GDM1 (cell line): ENCODE measurements around the gene PHACTR3.

Experiments used
- DNase-seq: peaks from one replicate; lab custom pipeline; 2025; lab: John Stamatoyannopoulos, UW

The PHACTR3 gene

DNA sequence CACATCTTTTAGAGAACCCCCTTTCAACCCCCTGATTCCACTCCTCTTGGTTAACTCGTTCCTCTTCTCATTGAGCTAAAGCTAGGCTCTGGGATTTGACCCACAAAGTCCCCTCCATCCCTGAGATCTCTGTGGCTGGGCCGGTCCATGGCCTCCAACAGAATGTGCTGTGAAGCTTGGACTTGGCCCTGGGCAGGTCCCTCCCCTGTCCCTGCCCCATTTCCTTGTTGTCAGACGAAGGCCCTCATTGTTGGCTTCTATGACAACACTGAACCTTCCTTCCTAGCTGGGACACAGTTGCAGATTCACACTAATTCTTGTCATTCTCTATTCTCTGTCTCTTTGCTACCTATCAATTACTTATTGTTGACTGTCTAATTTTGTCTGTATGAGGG is 173.0 kb downstream of the PHACTR3 start:
- no peak for DNase-seq

DNA sequence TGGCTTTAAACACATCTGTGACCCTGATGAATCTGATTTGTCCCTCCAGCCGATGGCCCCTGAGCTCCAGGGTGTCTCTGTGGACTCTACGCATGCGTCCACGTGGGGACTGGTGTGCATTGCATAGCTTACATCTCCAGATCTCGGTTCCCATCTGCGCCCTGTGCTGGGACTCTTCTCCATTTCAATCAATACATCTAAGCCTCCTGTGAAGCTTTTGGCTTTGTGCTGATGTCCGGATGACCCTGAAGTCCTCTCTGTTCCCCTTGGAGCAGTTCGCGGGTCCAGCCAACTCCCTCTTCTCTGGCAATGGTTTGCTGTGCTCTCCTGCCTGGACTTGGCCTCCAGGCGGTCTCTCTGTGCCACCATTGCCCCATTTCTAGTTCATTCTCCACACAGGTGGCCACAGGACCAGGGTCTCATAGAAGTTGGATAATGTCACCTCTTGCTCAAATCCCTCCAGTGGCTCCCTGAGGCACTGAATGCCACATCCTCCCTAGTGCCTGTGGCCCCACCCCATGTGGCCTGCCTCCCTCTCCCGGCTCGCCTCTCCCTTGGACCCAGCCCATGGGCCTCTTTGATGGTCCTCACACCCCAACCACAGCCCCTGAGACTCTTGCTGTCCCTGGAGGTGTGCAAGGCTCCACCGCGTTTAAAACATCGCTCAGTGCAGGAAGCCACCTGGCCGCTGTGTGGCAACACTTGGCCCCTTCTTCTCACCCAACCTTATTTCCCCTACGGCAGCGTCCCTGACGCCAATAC is 173.7 kb downstream of the PHACTR3 start:
- DNase-seq = no peak

DNA sequence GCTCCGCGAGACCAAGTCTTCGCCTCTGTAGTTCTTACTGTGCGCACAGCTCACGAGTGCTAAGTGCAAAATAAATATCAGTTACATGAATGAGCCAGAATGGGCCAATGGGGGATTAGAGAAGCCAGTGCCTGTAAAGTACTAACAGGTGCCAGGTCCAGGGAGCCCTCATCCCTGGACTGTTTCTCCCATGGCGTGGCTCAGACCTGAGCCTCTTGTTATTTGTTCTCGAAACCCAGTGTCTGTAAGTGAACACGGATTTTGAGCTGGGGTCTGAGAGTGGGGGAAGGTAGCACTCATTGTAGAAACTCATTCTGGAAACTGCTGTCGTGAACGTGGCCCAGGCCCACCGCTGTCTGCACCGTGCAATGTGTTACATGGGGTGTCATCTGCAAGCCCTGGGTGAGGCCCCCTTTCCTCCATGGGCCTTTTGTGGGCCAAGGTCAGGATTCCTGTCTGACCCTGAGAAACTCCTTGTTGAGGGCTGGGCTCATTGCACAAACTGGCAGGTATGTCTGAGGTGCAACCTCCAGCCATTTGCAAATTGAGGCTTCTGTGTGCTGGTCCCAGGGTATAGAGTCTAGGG is 174.4 kb downstream of the PHACTR3 start:
- DNase-seq = no peak

DNA sequence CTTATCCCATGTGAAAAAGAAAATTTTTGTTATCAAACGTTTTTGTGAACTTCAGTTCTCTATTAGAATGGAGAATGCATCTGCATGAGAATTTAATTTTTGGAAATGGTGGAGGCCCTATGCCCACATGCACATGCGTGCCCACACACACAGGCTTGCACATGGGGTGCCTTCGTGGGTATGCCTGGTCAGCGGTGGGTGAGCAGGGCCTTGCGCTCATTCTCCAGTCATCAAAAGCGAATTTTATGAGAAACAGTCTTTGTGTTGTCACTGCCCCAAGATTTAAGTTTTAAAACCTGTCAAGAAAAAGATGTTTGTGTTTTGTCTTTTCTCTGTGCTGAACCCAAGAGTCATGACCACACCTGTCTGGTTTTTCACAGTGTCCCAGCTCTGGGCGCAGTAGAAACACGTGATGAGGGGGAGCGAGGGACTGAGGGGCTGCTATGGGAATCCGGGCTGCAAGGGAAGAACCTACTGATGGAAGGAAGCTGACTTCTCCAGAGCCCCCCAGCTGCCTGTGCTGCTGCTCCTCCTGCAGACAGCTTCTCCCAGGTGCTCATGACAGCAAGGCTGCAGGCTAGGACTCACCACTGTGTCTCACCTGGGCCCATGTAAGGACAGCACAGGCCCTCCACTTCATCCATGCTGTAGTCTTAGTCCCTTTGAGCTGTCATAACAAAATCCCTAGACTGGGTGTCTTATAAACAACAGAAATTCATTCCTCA is 175.5 kb downstream of the PHACTR3 start:
- no peak for DNase-seq

DNA sequence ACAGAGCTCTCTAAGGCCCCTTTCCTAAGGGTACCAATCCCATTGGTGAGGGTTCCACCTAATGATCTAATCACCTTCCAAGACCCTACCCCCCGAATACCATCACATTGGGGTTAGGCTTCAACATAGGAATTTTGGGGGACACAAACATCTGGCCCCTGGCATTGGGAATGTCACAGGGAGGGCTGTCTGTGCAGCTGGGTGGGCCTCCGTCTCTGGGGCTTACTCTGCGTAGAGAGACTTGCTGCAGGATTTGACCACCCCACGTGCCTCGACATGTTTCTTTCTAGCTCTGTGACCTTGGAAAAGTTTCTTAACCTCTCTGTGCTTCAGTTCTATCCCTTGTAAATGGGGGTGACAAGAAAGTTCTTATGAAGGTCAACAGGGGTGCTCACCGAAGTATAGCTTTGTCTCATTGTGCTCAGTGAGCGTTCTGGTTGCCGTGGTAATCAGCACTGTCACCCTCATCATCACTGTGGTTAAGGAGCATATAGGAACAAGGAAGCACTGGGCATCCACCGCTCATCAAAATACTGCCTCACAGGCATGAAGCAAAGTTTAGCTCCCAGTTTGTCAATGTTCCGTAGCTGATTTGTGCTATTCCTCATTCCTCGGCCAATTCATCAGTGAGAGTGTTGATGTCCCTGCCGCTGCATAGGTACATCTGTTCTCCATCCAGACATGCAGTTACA is 176.3 kb downstream of the PHACTR3 start:
- no peak for DNase-seq

DNA sequence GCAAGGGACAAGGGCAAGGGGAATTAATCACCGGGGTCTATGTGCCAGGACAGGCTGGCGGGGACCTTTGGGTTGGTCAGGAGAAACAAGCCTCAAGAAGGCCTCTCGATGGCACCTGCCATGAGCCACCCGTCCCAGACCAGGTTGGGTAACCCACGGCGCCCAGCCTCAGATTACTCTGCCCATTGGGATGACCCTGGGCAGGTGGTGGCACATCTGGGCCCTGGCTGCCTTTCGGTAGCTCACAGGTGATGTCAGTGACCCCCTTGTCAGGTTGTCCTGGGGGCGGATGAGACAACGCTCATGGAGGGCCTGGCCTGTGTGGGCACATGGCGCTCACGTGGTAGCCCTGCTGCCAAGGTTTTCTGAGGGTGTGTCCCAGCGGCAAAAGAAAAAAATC is 176.9 kb downstream of the PHACTR3 start:
- DNase-seq = no peak

DNA sequence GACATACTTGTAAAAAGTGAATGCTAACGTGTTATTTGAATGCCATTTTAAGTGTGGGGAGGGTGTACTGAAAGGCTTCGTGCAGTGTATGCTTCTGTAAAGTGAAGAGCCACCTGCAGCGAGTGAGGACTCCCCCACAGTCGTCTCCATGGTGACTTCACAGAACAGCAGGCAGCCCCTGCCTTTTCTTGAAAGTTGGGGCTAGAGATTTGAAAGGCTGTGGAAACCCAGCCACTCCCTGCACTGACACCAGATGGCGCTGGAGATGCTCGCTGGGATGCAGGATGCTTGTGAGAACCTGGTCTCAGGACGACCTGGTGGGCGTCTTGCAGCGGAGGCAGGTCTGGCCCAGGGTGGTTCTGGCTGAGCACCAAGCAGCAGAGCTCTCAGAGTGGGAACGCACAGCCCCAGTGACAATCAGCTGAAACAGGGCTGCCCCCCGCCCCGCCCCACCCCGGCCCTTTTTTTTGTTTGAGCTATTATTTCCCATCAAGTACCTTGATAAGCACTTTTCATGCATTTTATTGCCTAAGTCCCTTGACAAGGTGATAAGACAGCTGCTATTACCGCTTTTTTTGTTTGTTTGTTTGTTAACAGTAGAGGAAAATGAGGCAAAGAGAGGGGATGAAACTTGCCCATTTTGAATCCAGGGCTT is 178.8 kb downstream of the PHACTR3 start:
- DNase-seq = peak; percentile 13

DNA sequence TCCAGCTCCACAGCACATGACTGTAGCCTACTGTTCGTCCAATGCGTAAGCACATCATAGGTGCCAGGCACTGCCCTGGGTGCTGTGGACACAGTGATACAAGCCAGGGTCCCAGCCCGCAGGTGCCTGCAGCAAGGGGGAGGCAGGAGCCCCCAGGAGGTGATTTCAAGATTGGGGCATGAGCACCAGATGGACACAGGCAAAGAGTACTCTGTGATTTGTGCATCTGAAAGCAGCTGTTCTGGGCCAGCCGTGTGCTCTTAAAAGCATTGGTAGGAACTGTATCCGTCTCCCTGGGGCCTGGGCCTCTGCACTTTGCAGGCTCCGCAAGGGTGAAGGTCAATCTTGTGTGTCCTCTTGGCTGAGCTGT is 179.3 kb downstream of the PHACTR3 start:
- no peak for DNase-seq

DNA sequence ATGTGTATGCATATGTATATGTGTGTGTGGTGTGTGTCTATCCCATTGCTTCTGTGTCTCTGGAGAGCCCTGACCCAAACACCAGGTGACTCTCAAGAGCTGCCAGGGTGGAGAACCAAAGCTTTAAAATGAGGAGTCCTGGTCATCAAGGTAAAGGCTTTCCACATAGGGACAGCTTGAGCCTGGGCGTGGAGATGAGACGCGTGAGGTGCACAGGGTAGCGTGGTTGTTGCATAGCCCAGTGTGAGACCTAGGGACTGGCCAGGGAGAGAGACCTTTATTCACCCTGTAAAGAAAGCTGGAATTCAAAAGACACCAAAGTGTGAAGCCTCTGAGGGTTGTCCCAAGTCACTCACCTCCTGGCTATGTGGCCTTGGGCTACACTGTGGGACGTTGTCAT is 180.0 kb downstream of the PHACTR3 start:
- no peak for DNase-seq

DNA sequence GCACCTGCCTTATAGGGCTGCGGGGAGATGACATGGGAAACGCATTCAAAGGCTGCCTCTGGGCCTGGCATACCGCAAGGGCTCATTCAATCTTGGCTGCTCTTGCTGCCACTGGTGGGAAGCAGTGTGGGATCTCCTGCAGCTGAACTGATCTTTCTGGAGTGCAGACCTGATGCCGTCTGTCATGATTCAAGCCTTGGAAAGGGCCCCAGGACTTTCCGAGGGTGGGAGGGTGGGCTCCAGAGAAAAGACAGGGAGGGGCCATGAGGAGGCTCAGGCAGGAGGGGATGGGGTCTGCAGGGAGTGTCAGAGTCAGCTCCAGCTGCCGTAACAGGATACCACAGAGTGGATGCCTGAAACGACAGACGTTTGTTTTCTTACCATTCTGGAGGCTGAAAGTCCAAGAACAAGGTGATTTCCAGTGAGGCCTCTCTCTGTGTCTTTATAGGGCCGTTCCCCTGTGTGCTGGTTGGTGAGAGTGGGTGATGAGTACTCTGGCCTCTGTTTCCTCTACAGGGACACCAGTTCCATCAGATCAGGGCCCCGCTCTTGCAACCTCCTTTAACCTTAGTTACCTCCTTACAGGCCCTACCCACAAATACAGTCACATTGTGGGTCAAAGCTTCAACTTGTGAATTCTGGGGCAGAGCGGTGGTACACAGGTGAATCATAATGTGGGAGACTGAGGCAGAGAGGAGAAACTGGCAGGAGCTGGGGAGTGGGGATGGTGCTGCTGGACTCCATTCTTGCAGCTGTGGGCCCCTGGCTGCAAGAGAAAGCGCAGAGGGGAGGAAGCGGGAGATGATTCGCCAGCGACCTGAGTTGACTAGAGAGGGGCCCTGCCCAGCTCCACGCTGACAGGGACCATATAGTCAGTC is 180.7 kb downstream of the PHACTR3 start:
- DNase-seq = no peak

DNA sequence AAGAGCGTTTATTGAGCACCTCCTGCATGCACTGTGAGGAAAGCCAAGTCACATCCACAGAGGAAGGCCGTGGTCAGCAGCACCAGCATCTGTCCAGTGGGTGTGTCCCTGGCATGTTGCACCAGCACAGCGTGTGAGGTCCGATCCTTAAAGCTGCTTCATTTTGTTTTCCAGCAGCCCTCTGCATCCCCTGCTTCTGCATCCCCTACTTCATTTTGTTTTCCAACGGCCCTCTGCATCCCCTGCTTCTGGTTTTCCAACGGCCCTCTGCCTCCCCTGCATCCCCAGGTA is 181.3 kb downstream of the PHACTR3 start:
- no peak for DNase-seq

DNA sequence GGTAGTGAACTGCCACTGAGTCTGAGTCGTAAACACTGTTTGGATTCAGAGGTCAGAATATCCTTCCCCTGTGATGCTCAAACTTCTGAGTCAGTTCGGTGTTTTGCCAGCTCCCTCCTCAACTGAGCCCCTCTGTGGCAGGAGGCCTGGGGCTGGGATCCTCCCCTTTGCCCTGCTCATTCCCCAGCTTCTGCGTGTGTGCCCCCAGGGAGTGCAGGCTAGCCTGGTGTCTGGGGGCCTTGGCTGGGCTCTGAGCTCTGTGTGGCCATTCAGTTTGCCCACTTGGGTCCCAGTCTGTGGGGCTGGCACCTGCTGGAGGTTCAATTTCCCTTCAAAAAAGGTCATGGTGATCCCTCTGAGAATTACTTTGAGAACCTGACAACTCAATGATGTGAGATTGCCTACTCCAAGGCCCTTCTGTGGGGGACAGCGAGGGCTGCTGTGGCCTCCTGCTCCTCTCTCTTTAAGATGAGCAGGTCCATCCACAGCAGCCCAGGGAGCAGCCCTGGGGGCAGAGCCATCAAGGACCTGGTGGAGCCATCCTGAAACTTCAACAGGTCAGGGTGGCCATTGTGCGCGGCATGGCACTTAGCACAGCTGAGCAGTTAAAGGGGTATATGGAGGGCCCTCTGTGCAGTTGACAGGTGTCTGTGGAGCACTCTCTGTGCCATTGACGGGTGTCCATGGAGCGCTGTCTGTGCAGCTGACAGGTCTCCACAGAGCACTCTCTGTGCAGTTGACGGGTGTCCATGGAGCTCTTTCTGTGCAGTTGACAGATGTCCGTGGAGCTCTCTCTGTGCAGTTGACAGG is 181.9 kb downstream of the PHACTR3 start:
- no peak for DNase-seq

DNA sequence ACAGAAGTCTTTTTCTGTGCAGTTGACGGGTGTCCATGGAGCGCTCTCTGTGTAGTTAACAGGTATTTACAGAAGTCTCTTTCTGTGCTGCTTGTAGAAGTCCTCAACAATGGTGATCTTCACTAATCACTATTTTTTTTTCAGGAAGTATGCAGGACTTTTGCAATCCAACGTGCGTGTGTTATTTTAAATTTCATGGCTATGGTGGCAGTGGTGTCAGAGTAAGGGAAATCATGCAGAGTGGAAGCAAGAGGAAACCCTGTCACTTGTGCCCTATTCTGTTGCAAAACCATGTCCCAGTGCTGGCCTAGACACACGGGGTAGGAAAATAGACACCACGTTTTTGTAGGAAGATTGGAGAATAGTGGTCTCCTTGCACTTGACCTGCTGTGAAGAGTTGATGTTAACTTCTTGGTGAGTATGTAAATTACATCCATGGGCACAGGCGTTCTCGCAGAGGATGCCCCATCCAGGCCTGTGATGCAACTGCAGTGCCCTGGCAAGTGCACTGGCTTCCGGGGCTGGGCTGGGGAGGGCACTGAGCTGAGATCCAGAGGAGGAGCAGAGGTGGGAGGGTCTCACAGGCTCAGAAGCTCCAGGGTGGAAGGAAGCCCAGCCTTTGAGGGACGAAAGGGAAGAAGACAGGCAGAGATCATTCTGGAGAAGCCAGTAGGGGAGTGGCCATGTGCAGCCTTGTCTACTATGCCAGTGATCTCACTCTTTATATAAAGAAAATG is 182.6 kb downstream of the PHACTR3 start:
- DNase-seq = no peak

DNA sequence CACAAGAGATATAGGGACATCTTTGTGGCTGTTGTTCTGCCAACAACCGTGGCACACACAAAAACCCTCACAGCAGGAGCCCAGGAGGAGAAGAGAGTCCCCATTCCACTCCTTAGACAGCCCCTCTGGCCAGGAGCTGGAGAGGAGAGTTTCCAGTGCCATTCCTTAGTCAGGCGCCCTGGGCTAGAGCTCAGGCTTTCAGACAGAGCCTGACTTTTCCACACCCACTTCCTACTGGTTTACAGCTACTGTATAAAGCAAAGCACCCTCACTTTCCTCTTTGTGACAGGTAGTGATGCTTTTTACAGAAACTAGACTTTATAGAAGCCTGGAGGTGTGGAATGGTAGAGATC is 183.2 kb downstream of the PHACTR3 start:
- DNase-seq = no peak

DNA sequence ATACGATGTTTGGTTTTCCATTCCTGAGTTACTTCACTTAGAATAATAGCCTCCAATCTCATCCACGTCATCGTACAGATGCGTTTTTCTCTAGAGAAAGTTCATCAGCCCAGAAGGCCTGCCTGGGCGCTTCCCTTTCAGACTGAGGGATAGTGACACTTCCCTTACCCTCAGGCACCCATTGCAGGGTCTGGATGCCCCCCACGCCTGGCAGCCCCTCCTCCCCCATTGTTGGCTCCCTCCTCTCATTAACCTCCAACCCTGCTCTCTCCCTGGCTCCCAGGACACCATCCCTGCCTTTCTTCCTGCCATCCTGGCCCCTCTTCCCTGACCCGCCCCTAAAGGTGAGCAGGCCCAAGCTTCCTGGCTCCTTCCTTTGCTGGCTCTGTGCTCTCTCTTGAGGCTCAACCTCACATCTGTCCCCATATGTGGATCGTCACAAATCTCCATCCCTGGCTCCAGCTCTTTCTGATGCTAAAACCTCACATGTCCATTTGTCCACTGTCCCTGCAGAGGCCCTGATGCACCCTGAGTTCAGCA is 183.9 kb downstream of the PHACTR3 start:
- no peak for DNase-seq

DNA sequence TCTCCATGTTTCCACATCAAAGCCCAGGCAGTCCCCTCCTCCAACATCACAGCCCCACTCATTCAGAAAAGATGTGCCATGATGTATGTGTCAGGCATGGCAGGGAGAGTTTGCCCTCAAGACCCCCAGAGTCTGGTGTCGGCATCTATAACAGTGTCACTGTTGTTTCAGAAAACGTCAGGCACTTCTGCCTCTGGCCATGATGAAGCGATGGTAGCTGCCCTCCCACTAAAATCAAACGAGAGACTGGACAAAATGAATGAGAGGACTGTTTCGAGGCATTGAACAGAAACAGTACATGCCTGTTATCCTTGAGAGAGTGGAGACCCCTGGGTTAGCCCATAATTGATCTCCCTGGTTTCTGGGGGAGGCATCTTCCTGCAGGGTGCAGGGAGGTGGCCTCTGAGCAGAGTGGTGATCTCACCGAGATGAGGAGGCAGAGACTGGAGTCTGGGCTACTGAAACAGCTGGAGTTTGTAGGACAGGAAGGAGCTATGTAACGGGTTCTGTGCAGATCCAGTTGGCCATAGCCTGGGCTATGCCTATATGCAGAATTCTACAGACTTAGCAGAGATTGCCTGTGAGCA is 184.6 kb downstream of the PHACTR3 start:
- no peak for DNase-seq

DNA sequence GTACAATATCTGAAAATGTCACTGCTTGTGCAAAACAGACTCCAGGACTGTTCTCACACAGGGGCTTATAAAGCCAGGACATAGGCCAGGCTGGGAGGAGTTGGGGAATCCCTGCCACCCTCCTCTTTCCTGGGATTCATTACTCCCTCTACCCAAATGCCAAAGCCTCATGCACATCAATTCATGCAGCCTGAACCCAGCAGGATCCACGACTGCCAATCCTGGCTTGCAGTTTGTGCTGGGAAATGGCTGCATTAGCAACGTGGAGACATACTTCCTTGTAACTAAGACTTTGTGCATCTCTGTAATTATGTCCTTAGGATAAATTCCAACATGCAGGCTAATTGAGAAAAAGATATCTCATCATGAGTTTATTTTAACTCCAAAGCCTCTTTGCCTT is 185.3 kb downstream of the PHACTR3 start:
- DNase-seq = no peak

DNA sequence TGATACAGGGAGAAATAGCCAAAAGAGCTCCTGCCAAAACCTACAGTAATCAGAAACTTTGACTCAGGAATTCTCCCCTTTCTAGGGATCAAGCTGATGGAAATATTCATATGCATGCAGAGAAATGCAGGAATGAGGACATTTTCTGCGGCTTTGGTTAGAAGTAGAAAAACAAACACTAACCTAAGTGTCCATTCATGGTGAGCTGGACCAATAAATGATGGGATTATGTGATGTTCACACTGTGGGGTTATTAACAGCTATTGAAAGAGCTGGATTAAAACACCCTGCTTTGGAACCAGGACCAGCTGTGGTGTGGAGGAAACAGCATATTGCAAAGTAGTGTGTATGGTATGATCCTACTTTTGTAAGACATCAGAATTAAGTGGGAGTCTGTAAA is 186.0 kb downstream of the PHACTR3 start:
- no peak for DNase-seq

DNA sequence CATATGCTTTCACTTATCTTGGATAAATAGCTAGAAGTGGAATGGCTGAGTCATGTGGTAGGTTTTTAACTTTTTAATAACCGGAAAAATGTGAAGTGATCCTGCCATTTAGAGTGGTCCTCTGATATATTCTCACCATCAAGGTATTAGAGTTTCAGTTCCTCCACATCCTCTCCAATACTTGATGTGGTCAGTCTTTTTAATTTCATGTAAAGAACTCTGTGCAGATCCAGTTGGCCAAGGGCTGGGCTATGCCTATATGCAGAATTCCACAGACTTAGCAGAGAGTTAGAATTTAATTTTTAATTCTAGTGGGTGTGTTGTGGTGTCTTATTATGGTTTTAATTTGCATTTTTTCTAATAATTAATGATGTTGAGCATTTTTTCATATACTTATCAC is 188.0 kb downstream of the PHACTR3 start:
- no peak for DNase-seq
